GM18502 (cell line): ENCODE data around the gene CCNA1.

Source experiments
- ATAC-seq: cut with Tn5 transposase; IDR thresholded peaks from one replicate; pipeline ENCODE4 v1.9.1; 2021; ENCODE audit warnings: mild to moderate bottlenecking; ENCODE audit not compliant: unreplicated experiment, poor library complexity

Gene CCNA1

GRCh38 chr13:36450534-36450933 lies 18.2 kb downstream of the CCNA1 start:
- ATAC-seq: no peak

GRCh38 chr13:36453516-36453915 lies 21.2 kb downstream of the CCNA1 start:
- no peak for ATAC-seq

DNA sequence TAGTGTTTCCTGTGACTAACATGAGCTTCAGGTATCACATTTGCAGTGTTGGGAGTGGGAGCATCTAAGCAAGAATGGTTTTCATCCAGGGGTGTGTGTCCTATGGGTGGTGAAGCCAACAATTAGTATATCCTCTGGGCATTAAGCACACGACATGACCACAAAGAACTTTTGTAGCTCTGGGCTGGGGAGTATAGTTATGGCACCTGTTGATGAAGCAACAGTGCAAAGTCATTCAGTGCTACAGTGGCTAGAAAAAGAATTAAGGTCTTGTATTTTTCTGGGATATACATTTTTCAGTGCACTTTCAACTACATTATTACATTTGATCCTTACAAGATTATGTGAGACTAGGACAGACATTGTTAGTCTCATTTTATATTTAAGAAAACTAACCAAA lies 21.8 kb downstream of the CCNA1 start:
- ATAC-seq: no peak

GRCh38 chr13:36454987-36455386 lies 22.7 kb downstream of the CCNA1 start:
- no peak for ATAC-seq

DNA sequence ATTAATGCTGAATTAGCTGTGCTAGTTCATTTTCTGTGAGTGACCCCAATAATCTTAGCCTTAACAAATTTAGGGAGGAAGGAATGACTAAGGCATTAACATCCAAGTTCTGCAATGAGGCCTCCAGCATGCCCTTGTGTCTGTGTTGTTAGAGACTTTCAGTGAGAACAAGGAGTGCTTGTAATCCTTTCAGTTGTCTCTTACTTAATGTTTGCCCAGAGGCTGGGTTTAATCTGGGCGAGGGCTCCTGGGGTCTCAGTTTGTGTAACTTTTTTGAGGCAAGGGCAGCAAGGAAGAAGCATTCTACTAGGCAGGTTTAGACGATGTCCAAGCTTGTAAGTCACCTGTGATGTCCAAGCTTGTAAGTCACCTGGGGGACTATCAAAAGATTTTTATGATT lies 24.3 kb downstream of the CCNA1 start:
- ATAC-seq: no peak

DNA sequence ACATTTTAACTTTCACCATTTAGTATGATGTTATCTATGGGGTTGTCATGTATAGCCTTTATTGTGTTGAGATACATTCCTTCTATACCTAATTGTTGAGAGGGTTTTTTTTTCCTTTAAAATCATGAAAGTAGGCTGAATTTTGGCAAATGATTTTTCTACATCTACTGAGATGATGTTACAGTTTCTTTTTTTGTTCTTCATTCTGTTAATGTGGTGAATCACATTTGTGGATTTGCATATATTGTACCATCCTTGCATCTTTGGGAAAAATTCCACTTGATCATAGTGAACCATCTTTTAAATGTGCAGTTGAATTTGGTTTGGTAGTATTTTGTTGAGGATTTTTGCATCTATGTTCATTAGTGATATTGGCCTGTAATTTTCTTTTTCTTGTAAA lies 29.2 kb downstream of the CCNA1 start:
- ATAC-seq: no peak

DNA sequence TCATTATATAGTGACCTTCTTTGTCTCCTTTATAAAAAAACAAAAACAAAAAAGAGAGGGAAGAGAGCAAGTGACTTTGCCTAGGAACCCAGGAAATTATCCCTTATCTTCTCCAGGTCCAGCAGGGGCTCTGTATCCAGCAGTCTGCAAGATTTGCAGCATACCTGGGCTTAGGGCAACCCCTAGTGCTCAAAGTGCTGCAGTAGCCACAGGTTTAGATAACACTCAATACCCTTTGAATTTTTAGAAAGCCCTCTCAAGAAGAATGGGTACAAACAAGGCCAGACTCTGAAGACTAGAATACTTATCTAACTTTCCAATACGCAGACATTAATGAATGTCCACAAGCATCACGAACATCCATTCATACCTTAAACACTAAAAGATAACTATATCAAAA lies 43.2 kb downstream of the CCNA1 start:
- ATAC-seq: no peak

DNA sequence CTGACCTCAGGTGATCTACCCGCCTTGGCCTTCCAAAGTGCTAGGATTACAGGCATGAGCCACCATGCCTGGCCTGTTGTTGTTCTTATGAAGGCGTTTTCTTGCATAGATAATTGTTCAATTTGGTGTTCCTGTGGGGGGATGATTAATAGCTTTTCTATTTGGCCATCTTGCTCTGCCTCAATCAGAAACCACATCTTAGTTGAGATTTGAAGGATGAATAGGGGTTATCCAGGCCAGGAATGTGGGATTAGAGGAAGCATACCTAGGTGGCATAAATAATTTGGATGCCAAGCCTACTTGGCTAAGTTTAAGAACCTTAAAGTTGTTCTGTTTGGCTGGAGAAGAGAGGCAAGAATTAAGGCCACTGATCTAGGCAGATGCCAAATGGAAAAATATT lies 44.4 kb downstream of the CCNA1 start:
- no peak for ATAC-seq

DNA sequence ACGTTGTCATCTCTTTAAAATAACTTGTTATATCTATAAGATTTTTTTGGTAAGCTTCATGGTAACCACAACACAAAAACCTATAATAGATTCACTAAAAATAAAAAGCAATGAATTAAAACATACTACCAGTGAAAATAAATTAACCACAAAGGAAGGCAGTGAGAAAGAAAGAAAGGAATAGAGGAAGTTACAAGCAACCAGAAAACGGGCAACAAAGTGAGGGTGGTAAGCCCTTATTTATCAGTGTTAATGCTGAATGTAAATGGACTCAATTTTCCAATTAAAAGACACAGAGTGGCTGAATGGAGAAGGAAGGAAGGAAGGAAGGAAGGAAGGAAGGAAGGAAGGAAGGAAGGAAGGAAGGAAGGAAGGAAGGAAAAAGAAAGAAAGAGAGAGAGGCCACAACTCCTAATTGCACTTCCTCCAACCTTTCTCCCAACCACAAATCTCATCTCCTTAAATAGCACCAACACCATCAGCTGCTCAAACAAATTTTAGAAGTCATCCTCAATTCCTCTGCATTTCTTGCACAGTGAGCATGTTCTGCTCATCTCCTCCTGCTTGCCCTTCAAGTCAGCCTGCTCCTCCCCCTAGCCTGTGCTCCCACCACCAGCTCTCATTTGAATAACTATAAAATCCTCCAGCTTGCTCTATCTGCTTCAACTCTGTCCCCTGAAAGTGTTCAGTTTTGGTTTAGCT lies 48.6 kb downstream of the CCNA1 start:
- no peak for ATAC-seq

DNA sequence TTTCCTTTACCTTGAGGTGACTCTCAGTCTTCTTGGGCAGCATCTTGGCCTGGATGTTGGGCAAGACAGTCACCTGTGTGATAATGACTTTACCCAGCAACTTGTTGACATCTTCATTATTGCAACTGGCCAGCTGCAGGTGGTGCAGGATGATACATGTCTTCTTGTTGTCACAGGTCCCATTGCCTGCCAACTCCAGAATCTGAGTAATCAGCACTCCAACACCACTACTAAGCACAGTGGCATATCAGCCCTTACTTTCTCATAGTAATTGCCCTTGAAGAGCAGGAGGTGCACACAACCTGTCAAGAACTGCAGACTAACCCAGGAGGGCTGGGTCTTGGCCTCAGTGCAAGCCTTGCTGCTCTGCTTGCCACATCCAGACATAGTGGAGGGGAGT lies 57.8 kb downstream of the CCNA1 start:
- no peak for ATAC-seq
